Heart left ventricle (tissue), 16 donors: Measurements from ENCODE around the gene KSR2. TPM values are rescaled to one million over a fixed set of nuclear protein-coding genes. Genes with fewer than 3 reads are reported as not detected.

Experiments used
- ATAC-seq, 4 donors: fragments of 200-7000 bp; cut with Tn5 transposase; one replicate each; pipeline ENCODE4 v1.9.1; 2020 to 2022; ENCODE audit warnings: moderate library complexity in 4 of 4, mild to moderate bottlenecking in 3 of 4, moderate number of reproducible peaks in 1 of 4
- DNase-seq, 5 donors: peaks; one replicate each; pipeline ENCODE4 v3.0.0-alpha.2; 2020
- H3K27ac ChIP-seq, 12 donors: fragments of 200-600 bp; sonication (generic) in 4 of 12; one replicate each; pipeline versions ENCODE4 v1.5.0 to v1.8.0; 2016 to 2022; ENCODE audit warnings: mild to moderate bottlenecking in 2 of 12
- H3K27me3 ChIP-seq, 9 donors: fragments of 200-600 bp; sonication (generic) in 2 of 9; one replicate each; pipeline versions ENCODE4 v1.5.1 to v1.8.0; 2016 to 2022; ENCODE audit warnings: mild to moderate bottlenecking in 3 of 9
- H3K36me3 ChIP-seq, 9 donors: fragments of 200-600 bp; sonication (generic) in 2 of 9; one replicate each; pipeline versions ENCODE4 v1.5.0 to v1.8.0; 2018 to 2022; ENCODE audit warnings: mild to moderate bottlenecking in 2 of 9
- H3K4me1 ChIP-seq, 12 donors: fragments of 200-600 bp; sonication (generic) in 4 of 12; one replicate each; pipeline versions ENCODE4 v1.5.0 to v1.8.0; 2016 to 2022; ENCODE audit warnings: mild to moderate bottlenecking in 3 of 12
- H3K4me3 ChIP-seq, 12 donors: fragments of 200-600 bp; sonication (generic) in 4 of 12; one replicate each; pipeline versions ENCODE4 v1.5.0 to v1.8.0; 2017 to 2022; ENCODE audit warnings: mild to moderate bottlenecking in 9 of 12, moderate library complexity in 4 of 12
- H3K9me3 ChIP-seq, 12 donors: fragments of 200-600 bp; sonication (generic) in 4 of 12; one replicate each; pipeline versions ENCODE4 v1.5.0 to v1.8.0; 2016 to 2022; ENCODE audit warnings: mild to moderate bottlenecking in 1 of 12
- POLR2A ChIP-seq, 2 donors: fragments of 450-650 bp; IDR thresholded peaks; one replicate each; pipeline ENCODE4 v1.6.1; 2017; ENCODE audit warnings: antibody characterized with exemption in 2 of 2, mild to moderate bottlenecking in 2 of 2, moderate library complexity in 2 of 2
- WGBS, 4 donors: extraction: QIAGEN DNeasy Blood & Tissue Kit in 2 of 4; methylation state at CpG; one replicate each; pipeline versions ENCODE4 v1.1.5 to v1.1.7; 2013 to 2018; 5-methylcytosine and 5-hydroxymethylcytosine counted together
- intact Hi-C, 10 donors: fragments of 100-400 bp; cut with DNase I; formaldehyde crosslinking; loops; one replicate each; pipeline versions ENCODE4 v1.11.1 to v1.14.2; 2022
- polyA plus RNA-seq, 2 donors: library from polyadenylated mRNA; stranded (reverse); fragments of 200-250 nt; gene quantifications; one replicate each; pipeline ENCODE4 v1.2.3, GENCODE V29; 2013
- total RNA-seq, 9 donors: library from RNA; depleted of rRNA in 2 of 9; stranded (reverse); fragments of >200 nt in 2 of 9; fragmentation: NEBNext Ultra II Directional in 3 of 9; extraction: Animal tissue kit (Norgen Biotek cat#: 25700) in 3 of 9; gene quantifications; one replicate each; pipeline versions ENCODE4 v1.1.0 to v1.2.4, GENCODE V29; 2016 to 2023
- TF ChIP-seq, protein P1 (sequence below), 12 donors: fragments of 200-600 bp; sonication (generic) in 4 of 12; IDR thresholded peaks; one replicate each; pipeline versions ENCODE4 v1.5.0 to v1.8.0; 2018 to 2022; ENCODE audit warnings: antibody characterized with exemption in 12 of 12, mild to moderate bottlenecking in 5 of 12
- donor health status: ischemic (EF 13 %, LVEDD 7.1; RV severe dilation, severe dysfunction).
- donor health status: healthy with polysubstance abuse.
- donor health status: DM: no; HTN: yes; CAD: no.
- donor health status: DM: no; HTN: no; CAD: no.
- donor health status: ischemic (EF 25% LVEDD 6.9; RV normal size, moderate dysfunction).
- donor health status: ischemic (EF 25% LVEDD 5.7; RV mildly dilated, moderate dysfunction).
- donor health status: healthy.
- donor health status: DM: yes; HTN: yes; CAD: no.
- donor health status: ischemic (EF 35%, LVEDD 5.7; RV mildly dilated, moderate dysfunction).
- donor health status: nonischemic (EF 11% LVEDD 7.7; RV severe dilation, severe dysfunction).
- donor health status: DM: yes; HTN: yes; CAD: no.
- donor health status: PGD.
- donor health status: ischemic (EF 29% LVEDD 5.4; RV normal size, mild dysfunction).
- donor health status: nonischemic (EF 23%, LVEDD 6.1; RV moderate dilation, normal function).

The KSR2 gene
- total and polyA plus RNA-seq, 11 donors, result under 0.01 to 0.02 (median 0.02) TPM; not detected in 8

GRCh38 chr12:117674763-117675162 lies 294.0 kb downstream of the KSR2 start:
- WGBS, 4 donors, result 72 to 88% (median 80%) methylated on average over 1 of the region's 1 CpG
- H3K27ac ChIP-seq, result no peak overlapping the region
- H3K4me3 ChIP-seq, result no peak overlapping the region
- no peak for DNase-seq
- H3K4me1 ChIP-seq, result no peaks in the 10 kb centered on the region
- peaks cover 0 to 9% (median 0%) of the 10 kb centered on the region in 12 donors for H3K9me3 ChIP-seq
- no peaks in the 10 kb centered on the region for H3K36me3 ChIP-seq
- intact Hi-C loops, result loop anchor here in 4 of 10 donors (5.0 to 10.0 kb wide), 4 partner anchors 160 to 440 kb away; partner anchors contain the start of gene NOS1 (in 2 of the 4)
- peaks cover 0 to 8% (median 0%) of the 10 kb centered on the region in 9 donors for H3K27me3 ChIP-seq
- no peak for ATAC-seq
- TF ChIP-seq, protein P1, sequence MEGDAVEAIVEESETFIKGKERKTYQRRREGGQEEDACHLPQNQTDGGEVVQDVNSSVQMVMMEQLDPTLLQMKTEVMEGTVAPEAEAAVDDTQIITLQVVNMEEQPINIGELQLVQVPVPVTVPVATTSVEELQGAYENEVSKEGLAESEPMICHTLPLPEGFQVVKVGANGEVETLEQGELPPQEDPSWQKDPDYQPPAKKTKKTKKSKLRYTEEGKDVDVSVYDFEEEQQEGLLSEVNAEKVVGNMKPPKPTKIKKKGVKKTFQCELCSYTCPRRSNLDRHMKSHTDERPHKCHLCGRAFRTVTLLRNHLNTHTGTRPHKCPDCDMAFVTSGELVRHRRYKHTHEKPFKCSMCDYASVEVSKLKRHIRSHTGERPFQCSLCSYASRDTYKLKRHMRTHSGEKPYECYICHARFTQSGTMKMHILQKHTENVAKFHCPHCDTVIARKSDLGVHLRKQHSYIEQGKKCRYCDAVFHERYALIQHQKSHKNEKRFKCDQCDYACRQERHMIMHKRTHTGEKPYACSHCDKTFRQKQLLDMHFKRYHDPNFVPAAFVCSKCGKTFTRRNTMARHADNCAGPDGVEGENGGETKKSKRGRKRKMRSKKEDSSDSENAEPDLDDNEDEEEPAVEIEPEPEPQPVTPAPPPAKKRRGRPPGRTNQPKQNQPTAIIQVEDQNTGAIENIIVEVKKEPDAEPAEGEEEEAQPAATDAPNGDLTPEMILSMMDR (IDR thresholded peaks at IDR 0.05), result no peak
- no peak for TF ChIP-seq POLR2A (IDR thresholded peaks at IDR 0.05)

- ATAC-seq (no peak), DNase-seq (no peak)
- 78 to 84% (median 80%) methylated on average over 3 of the region's 3 CpGs for WGBS, 4 donors
- TF ChIP-seq, protein P1 (IDR thresholded peaks at IDR 0.05), result no peak
- TF ChIP-seq POLR2A (IDR thresholded peaks at IDR 0.05), result no peak
- Histone ChIP-seq H3K4me3 (no peak overlapping the region), H3K27me3 (peaks cover 0 to 10% (median 0%) of the 10 kb centered on the region in 9 donors), H3K27ac (no peak overlapping the region), H3K9me3 (peaks cover 0 to 9% (median 0%) of the 10 kb centered on the region in 12 donors), H3K4me1 (no peaks in the 10 kb centered on the region), H3K36me3 (no peaks in the 10 kb centered on the region)
- intact Hi-C loops, result loop anchor here in 4 of 10 donors (5.0 to 10.0 kb wide), 4 partner anchors 160 to 440 kb away; partner anchors contain the start of gene NOS1 (in 2 of the 4)
These were observed 294.5 kb downstream of the KSR2 start for GRCh38 chr12:117674313-117674712.

- Histone ChIP-seq H3K4me3 (no peak overlapping the region), H3K27me3 (peaks cover 0 to 32% (median 4%) of the 10 kb centered on the region in 9 donors), H3K27ac (no peak overlapping the region), H3K9me3 (no peaks in the 10 kb centered on the region), H3K36me3 (no peaks in the 10 kb centered on the region), H3K4me1 (no peaks in the 10 kb centered on the region)
- ATAC-seq (no peak), DNase-seq (no peak)
- WGBS, 4 donors, result 16 to 30% (median 23%) methylated on average over 6 to 8 of the region's 8 CpGs
- intact Hi-C loops, result loop anchor here in 4 of 10 donors (1.0 to 10.0 kb wide), 6 partner anchors 163 to 437 kb away; partner anchors contain the start of gene NOS1 (in 2 of the 4)
- TF ChIP-seq, protein P1 (IDR thresholded peaks at IDR 0.05), result peak in 10 of 12 donors; percentile 16 to 46 (median 31)
- TF ChIP-seq POLR2A (IDR thresholded peaks at IDR 0.05), result no peak
These were observed 297.1 kb downstream of the KSR2 start for GRCh38 chr12:117671734-117672133.

- no peaks in the 10 kb centered on the region for H3K36me3 ChIP-seq
- H3K4me1 ChIP-seq, result no peaks in the 10 kb centered on the region
- intact Hi-C loops, result no loop called here
- ATAC-seq (no peak), DNase-seq (no peak)
- no peak overlapping the region for H3K4me3 ChIP-seq
- TF ChIP-seq, protein P1 (IDR thresholded peaks at IDR 0.05), result no peak
- TF ChIP-seq POLR2A (IDR thresholded peaks at IDR 0.05), result no peak
- 54 to 61% (median 60%) methylated on average over 5 of the region's 5 CpGs for WGBS, 4 donors
- H3K27me3 ChIP-seq, result peaks cover 0 to 45% (median 3%) of the 10 kb centered on the region in 9 donors
- no peaks in the 10 kb centered on the region for H3K9me3 ChIP-seq
- no peak overlapping the region for H3K27ac ChIP-seq
These were observed 304.6 kb downstream of the KSR2 start for GRCh38 chr12:117664169-117664568.
